CD14-positive monocyte (primary cell): ENCODE data around the gene NELL1. TPM values are rescaled to one million over a fixed set of nuclear protein-coding genes. Genes with fewer than 3 reads are reported as not detected.

Experiments used
- DNase-seq, 3 donors: peaks; one replicate each; pipeline ENCODE4 v3.0.0-alpha.2; 2011 to 2022
- H2AFZ ChIP-seq: 2 replicates; pipeline ENCODE4 v1.6.0; 2012; ENCODE audit warnings: mild to moderate bottlenecking, low read depth, low read length, inconsistent platforms; ENCODE audit not compliant: insufficient read depth, poor library complexity, severe bottlenecking
- H3K27ac ChIP-seq, 2 donors: 1 replicate in 1 of 2; 2 replicates in 1 of 2; pipeline ENCODE4 v1.5.1; 2012 to 2013; ENCODE audit warnings: low read length in 2 of 2, control low read depth in 1 of 2, inconsistent platforms in 1 of 2, low read depth in 1 of 2, mild to moderate bottlenecking in 1 of 2
- H3K27me3 ChIP-seq, 2 donors: one replicate each; pipeline versions ENCODE4 v1.6.0 to v1.6.1; 2011 to 2013; ENCODE audit warnings: low read length in 2 of 2; ENCODE audit not compliant: control insufficient read depth in 2 of 2, insufficient read depth in 2 of 2
- H3K36me3 ChIP-seq, 2 donors: replicated peaks in 1 of 2; 1 replicate in 1 of 2; 2 replicates in 1 of 2; pipeline versions ENCODE4 v1.5.1 to v1.6.1; 2012 to 2013; ENCODE audit warnings: low read length in 2 of 2, control low read depth in 1 of 2, inconsistent platforms in 1 of 2, mild to moderate bottlenecking in 1 of 2; ENCODE audit not compliant: insufficient read depth in 2 of 2, control insufficient read depth in 1 of 2
- H3K4me1 ChIP-seq, 2 donors: 1 replicate in 1 of 2; 2 replicates in 1 of 2; pipeline versions ENCODE4 v1.5.1 to v1.6.1; 2012 to 2013; ENCODE audit warnings: low read length in 2 of 2, control low read depth in 1 of 2, inconsistent platforms in 1 of 2, mild to moderate bottlenecking in 1 of 2, moderate library complexity in 1 of 2; ENCODE audit not compliant: insufficient read depth in 2 of 2, control insufficient read depth in 1 of 2
- H3K4me2 ChIP-seq: replicated peaks from 2 replicates; pipeline ENCODE3; 2012; ENCODE audit warnings: low read length, moderate library complexity, mild to moderate bottlenecking; ENCODE audit not compliant: poor library complexity, severe bottlenecking; ENCODE audit errors: extremely low read depth
- H3K4me3 ChIP-seq, 3 experiments: fragments of 200-600 bp in 1 of 3; sonication (generic) in 1 of 3; replicated peaks in 1 of 3; 1 replicate in 2 of 3; 2 replicates in 1 of 3; pipeline ENCODE4 v1.5.1; 2011 to 2013; ENCODE audit warnings: low read length in 3 of 3, mild to moderate bottlenecking in 3 of 3, control low read depth in 2 of 3, low read depth in 2 of 3, inconsistent platforms in 1 of 3, moderate library complexity in 1 of 3
- H3K79me2 ChIP-seq: 2 replicates; pipeline ENCODE4 v1.6.0; 2012; ENCODE audit warnings: mild to moderate bottlenecking, control low read depth, inconsistent platforms, low read length, moderate library complexity; ENCODE audit not compliant: insufficient read depth
- H3K9ac ChIP-seq: 2 replicates; pipeline ENCODE4 v1.6.0; 2017; ENCODE audit warnings: low read length, mild to moderate bottlenecking; ENCODE audit not compliant: insufficient read depth, poor library complexity, severe bottlenecking
- H3K9me3 ChIP-seq, 2 donors: replicated peaks in 1 of 2; 1 replicate in 1 of 2; 2 replicates in 1 of 2; pipeline versions ENCODE4 v1.5.1 to v1.6.1; 2012 to 2013; ENCODE audit warnings: low read length in 2 of 2, control low read depth in 1 of 2; ENCODE audit not compliant: control insufficient read depth in 1 of 2, insufficient read depth in 1 of 2
- H4K20me1 ChIP-seq: 2 replicates; pipeline ENCODE4 v1.6.0; 2012; ENCODE audit warnings: mild to moderate bottlenecking, low read length, control low read depth, moderate library complexity; ENCODE audit not compliant: insufficient read depth
- H3K27ac Mint-ChIP-seq, 7 donors: one replicate each; pipeline ENCODE4 v1.8.0; 2020; ENCODE audit warnings: mild to moderate bottlenecking in 7 of 7, mixed read lengths in 7 of 7, moderate library complexity in 6 of 7, inconsistent platforms in 2 of 7
- H3K27me3 Mint-ChIP-seq, 3 donors: one replicate each; pipeline ENCODE4 v1.8.0; 2021 to 2022; ENCODE audit warnings: low read depth in 3 of 3, mild to moderate bottlenecking in 3 of 3, mixed read lengths in 3 of 3, moderate library complexity in 3 of 3, inconsistent platforms in 1 of 3
- H3K36me3 Mint-ChIP-seq, 2 donors: one replicate each; pipeline ENCODE4 v1.8.0; 2020; ENCODE audit warnings: mixed read lengths in 2 of 2, inconsistent platforms in 1 of 2, mild to moderate bottlenecking in 1 of 2
- H3K4me1 Mint-ChIP-seq: one replicate; pipeline ENCODE4 v1.8.0; 2020; ENCODE audit warnings: mild to moderate bottlenecking, mixed read lengths
- H3K4me3 Mint-ChIP-seq, 2 donors: one replicate each; pipeline ENCODE4 v1.8.0; 2020; ENCODE audit warnings: mild to moderate bottlenecking in 2 of 2, mixed read lengths in 2 of 2, moderate library complexity in 1 of 2
- H3K9me3 Mint-ChIP-seq, 7 donors: one replicate each; pipeline ENCODE4 v1.8.0; 2020 to 2022; ENCODE audit warnings: mixed read lengths in 7 of 7, mild to moderate bottlenecking in 6 of 7, moderate library complexity in 6 of 7, inconsistent platforms in 2 of 7
- CTCF ChIP-seq: fragments of 200-600 bp; IDR thresholded peaks from one replicate; pipeline ENCODE4 v1.8.0; 2022; ENCODE audit warnings: antibody characterized with exemption, mild to moderate bottlenecking
- WGBS: methylation state at CpG from one replicate; pipeline ENCODE4 v1.1.5; 2013; ENCODE audit warnings: missing lambda C conversion rate; ENCODE audit not compliant: insufficient coverage; 5-methylcytosine and 5-hydroxymethylcytosine counted together
- intact Hi-C, 2 donors: fragments of 100-400 bp; cut with micrococcal nuclease; formaldehyde crosslinking; loops; one replicate each; pipeline versions ENCODE4 v1.15.0 to v1.15.1; 2023
- polyA plus RNA-seq, 3 donors: library from polyadenylated mRNA; depleted of rRNA in 1 of 3; unstranded in 2 of 3; stranded (reverse) in 1 of 3; fragments of 300-500 nt in 2 of 3; fragments of >200 nt in 1 of 3; fragmentation: Illumina TruSeq in 2 of 3; gene quantifications; 1 replicate in 2 of 3; 2 replicates in 1 of 3; pipeline ENCODE4 v1.2.3, GENCODE V29; 2012 to 2021

NELL1 gene
- polyA plus RNA-seq, 3 donors: not detected

- Histone ChIP-seq H3K79me2 (no peaks in the 10 kb centered on the region), H3K4me2 (no peak overlapping the region), H3K27me3 (no peaks in the 10 kb centered on the region), H3K27ac (no peak overlapping the region), H3K9ac (no peak overlapping the region), H3K9me3 (no peaks in the 10 kb centered on the region), H3K4me1 (no peaks in the 10 kb centered on the region), H3K4me3 (no peak overlapping the region), H2AFZ (no peak overlapping the region), H3K36me3 (no peaks in the 10 kb centered on the region), H4K20me1 (no peaks in the 10 kb centered on the region)
- Mint-ChIP-seq H3K4me3 (no peak overlapping the region), H3K36me3 (no peaks in the 10 kb centered on the region), H3K9me3 (peaks cover 0 to 7% (median 2%) of the 10 kb centered on the region in 7 donors), H3K4me1 (no peaks in the 10 kb centered on the region), H3K27ac (no peak overlapping the region), H3K27me3 (no peaks in the 10 kb centered on the region)
- DNase-seq: no peak
- intact Hi-C loops: no loop called here
- WGBS: 95% methylated on average over 2 of the region's 4 CpGs
- TF ChIP-seq CTCF: no peak
These were observed 716.5 kb downstream of the NELL1 start for GRCh38 chr11:21385669-21386440.

- WGBS: no CpG with 5 or more reads among the region's 5 CpGs
These were observed 721.0 kb downstream of the NELL1 start for GRCh38 chr11:21390430-21390829.

More at GRCh38 chr11:21390430-21390829, 721.0 kb downstream of the NELL1 start:
- no peak overlapping the region for H3K4me3 Mint-ChIP-seq
- intact Hi-C loops: no loop called here
- no peaks in the 10 kb centered on the region for H3K27me3 Mint-ChIP-seq
- peaks cover 0 to 4% (median 0%) of the 10 kb centered on the region in 7 donors for H3K9me3 Mint-ChIP-seq
- DNase-seq: no peak
- no peak for TF ChIP-seq CTCF
- Histone ChIP-seq H4K20me1 (no peaks in the 10 kb centered on the region), H3K4me3 (no peak overlapping the region), H3K9me3 (no peaks in the 10 kb centered on the region), H3K27me3 (no peaks in the 10 kb centered on the region), H3K4me1 (no peaks in the 10 kb centered on the region), H3K27ac (no peak overlapping the region), H3K4me2 (no peak overlapping the region), H3K36me3 (no peaks in the 10 kb centered on the region), H2AFZ (no peak overlapping the region), H3K79me2 (no peaks in the 10 kb centered on the region), H3K9ac (no peak overlapping the region)
- H3K4me1 Mint-ChIP-seq: no peaks in the 10 kb centered on the region
- H3K27ac Mint-ChIP-seq: no peak overlapping the region
- no peaks in the 10 kb centered on the region for H3K36me3 Mint-ChIP-seq
